ENCODE data around the gene RPN2. TPM values are rescaled to one million over a fixed set of nuclear protein-coding genes. Genes with fewer than 3 reads are reported as not detected.

The RPN2 gene
- total RNA-seq, 1 experiment from 2014 or later, result 220 TPM

- ATAC-seq (no peak), DNase-seq (ENCODE audit: low read depth, low spot score) (no peak)
- Histone ChIP-seq H3K4me3 (replicated peaks in 1 of 2; ENCODE audit: low read depth in 1 of 2, low read length in 2 of 2) (no peak overlapping the region), H3K4me2 (ENCODE audit: low read length) (no peak overlapping the region), H3K9me3 (ENCODE audit: control insufficient read depth in 1 of 2, insufficient read depth in 1 of 2, low read depth in 1 of 2, low read length in 2 of 2) (no peaks in the 10 kb centered on the region), H3K4me1 (ENCODE audit: control insufficient read depth in 1 of 2, insufficient read depth in 2 of 2, low read length in 2 of 2) (peaks cover 2 to 7% of the 10 kb centered on the region in 2 experiments; a peak in 3 of 4 replicates), H3K9me2 (ENCODE audit: insufficient read depth) (no peaks in the 10 kb centered on the region), H3K79me2 (ENCODE audit: insufficient read depth, low read length) (no peaks in the 10 kb centered on the region), H3K27ac (ENCODE audit: low read depth, low read length) (no peak overlapping the region), H3K36me3 (ENCODE audit: control insufficient read depth in 1 of 2, insufficient read depth in 2 of 2, low read length in 2 of 2) (no peaks in the 10 kb centered on the region), H3K27me3 (ENCODE audit: insufficient read depth, low read length) (no peaks in the 10 kb centered on the region), H2AFZ (ENCODE audit: low read depth, low read length, poor library complexity, severe bottlenecking) (no peak overlapping the region), H4K20me1 (ENCODE audit: insufficient read depth) (no peaks in the 10 kb centered on the region), H3K9ac (ENCODE audit: low read length) (no peak overlapping the region)
- no TSS peak for BruUV-seq (replicated peaks)
- TF ChIP-seq TCF7L2 (IDR thresholded peaks at IDR 0.05; ENCODE audit: borderline replicate concordance, extremely low read depth, insufficient read depth, insufficient read length) (no peak), SIN3A (IDR thresholded peaks at IDR 0.05; ENCODE audit: low read depth) (no peak), REST (IDR thresholded peaks at IDR 0.05; ENCODE audit: low read depth) (no peak), ATF3 (IDR thresholded peaks at IDR 0.05) (no peak)
- ChIA-PET RAD21 (ENCODE audit: low non-redundant PET in 1 of 2, low total read pairs in 2 of 2, uncharacterized antibody in 2 of 2, unreplicated experiment in 2 of 2) (no interaction called here), CTCF (no interaction called here), POLR2A (no interaction called here)
- intact Hi-C loops (cut with micrococcal nuclease), result no loop called here
Observed at GRCh38 chr20:37283530-37284195, 104.5 kb downstream of the RPN2 start.

Measured in HCT116 (cell line).